LNCaP clone FGC (cell line): ENCODE data around the gene ADAM10.

Source experiments
- DNase-seq: peaks from one replicate; pipeline ENCODE4 v3.0.0-alpha.2; 2011; ENCODE audit warnings: low read depth
- H3K4me3 ChIP-seq: 2 replicates; pipeline ENCODE4 v1.5.1; 2011; ENCODE audit warnings: mild to moderate bottlenecking, low read depth, low read length, control low read depth
- CTCF ChIP-seq: IDR thresholded peaks from 2 replicates; pipeline ENCODE4 v1.5.1; 2012; ENCODE audit warnings: mild to moderate bottlenecking; ENCODE audit not compliant: control insufficient read depth, insufficient read depth; ENCODE audit errors: extremely low read depth

ADAM10 gene

GRCh38 chr15:58749532-58750337 is at the start of gene ADAM10:
ADAM10 (minus strand) TSS chr15:58749707; CDS start chr15:58749534, 173 bp downstream.
- peak within 1 kb of the TSS; percentile 87 for H3K4me3 ChIP-seq
- DNase-seq = peak; percentile 88
- TF ChIP-seq CTCF = no peak

GRCh38 chr15:58797505-58797904 is 48.0 kb upstream of the ADAM10 start:
- TF ChIP-seq CTCF = no peak
- no peak overlapping the region for H3K4me3 ChIP-seq
- DNase-seq = no peak

- no peak overlapping the region for H3K4me3 ChIP-seq
- no peak for TF ChIP-seq CTCF
- DNase-seq = no peak
Measured at GRCh38 chr15:58795825-58796224, 46.3 kb upstream of the ADAM10 start.

GRCh38 chr15:58793862-58794261 is 44.4 kb upstream of the ADAM10 start:
- no peak overlapping the region for H3K4me3 ChIP-seq
- TF ChIP-seq CTCF = no peak
- no peak for DNase-seq

- TF ChIP-seq CTCF = no peak
- H3K4me3 ChIP-seq = no peak overlapping the region
- DNase-seq = no peak
Measured at GRCh38 chr15:58788056-58788710, 38.7 kb upstream of the ADAM10 start.

- TF ChIP-seq CTCF = no peak
- DNase-seq = no peak
- no peak overlapping the region for H3K4me3 ChIP-seq
Measured at GRCh38 chr15:58785355-58785754, 35.8 kb upstream of the ADAM10 start.
